ENCODE results near the gene SLMAP.

SLMAP gene

DNA sequence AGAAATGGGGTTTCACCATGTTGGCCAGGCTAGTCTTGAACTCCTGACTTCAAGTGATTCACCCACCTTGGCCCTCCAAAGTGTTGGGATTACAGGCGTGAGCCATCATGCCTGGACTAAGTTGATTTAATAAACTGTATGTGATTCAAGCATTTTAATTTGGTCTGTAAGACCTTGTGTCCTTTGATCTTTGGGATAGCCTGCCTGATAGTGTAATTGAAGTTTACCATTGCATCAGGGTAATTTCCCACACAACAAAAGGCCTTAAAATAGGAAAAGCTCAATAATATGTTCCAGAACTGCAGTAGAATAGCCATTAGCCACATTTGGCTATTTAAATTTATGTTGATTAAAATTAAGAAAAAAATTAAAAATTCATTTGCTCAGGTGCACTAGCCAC is 38.0 kb upstream of the SLMAP start:
- H3K4me3 ChIP-seq (replicated peaks; ENCODE audit: low read depth, low read length) = no peak overlapping the region
- DNase-seq (ENCODE audit: low read depth) = no peak
- TF ChIP-seq, protein P1, sequence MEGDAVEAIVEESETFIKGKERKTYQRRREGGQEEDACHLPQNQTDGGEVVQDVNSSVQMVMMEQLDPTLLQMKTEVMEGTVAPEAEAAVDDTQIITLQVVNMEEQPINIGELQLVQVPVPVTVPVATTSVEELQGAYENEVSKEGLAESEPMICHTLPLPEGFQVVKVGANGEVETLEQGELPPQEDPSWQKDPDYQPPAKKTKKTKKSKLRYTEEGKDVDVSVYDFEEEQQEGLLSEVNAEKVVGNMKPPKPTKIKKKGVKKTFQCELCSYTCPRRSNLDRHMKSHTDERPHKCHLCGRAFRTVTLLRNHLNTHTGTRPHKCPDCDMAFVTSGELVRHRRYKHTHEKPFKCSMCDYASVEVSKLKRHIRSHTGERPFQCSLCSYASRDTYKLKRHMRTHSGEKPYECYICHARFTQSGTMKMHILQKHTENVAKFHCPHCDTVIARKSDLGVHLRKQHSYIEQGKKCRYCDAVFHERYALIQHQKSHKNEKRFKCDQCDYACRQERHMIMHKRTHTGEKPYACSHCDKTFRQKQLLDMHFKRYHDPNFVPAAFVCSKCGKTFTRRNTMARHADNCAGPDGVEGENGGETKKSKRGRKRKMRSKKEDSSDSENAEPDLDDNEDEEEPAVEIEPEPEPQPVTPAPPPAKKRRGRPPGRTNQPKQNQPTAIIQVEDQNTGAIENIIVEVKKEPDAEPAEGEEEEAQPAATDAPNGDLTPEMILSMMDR (IDR thresholded peaks at IDR 0.05; ENCODE audit: low read length, missing control alignments) = no peak

DNA sequence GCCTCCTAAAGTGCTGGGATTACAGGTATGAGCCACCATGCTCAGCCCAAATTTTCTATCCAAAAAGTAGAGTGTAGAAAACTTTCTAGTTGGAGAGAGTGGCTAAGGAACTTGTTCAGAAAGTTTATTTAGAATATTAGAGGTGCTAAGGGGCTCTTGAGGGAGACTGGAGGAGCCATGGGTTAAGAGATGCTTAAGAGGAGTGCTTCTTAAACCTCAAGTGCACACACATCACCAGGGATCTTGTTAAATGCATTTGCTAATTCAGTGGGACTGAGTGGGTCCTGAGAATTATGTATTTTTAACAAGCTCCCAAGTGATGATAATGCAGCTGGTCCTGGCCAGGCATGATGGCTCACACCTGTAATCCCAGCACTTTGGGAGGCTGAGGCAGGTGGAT is 29.7 kb upstream of the SLMAP start:
- no peak for DNase-seq (ENCODE audit: low read depth)
- no peak overlapping the region for H3K4me3 ChIP-seq (replicated peaks; ENCODE audit: low read depth, low read length)
- TF ChIP-seq, protein P1 (IDR thresholded peaks at IDR 0.05; ENCODE audit: low read length, missing control alignments) = no peak

DNA sequence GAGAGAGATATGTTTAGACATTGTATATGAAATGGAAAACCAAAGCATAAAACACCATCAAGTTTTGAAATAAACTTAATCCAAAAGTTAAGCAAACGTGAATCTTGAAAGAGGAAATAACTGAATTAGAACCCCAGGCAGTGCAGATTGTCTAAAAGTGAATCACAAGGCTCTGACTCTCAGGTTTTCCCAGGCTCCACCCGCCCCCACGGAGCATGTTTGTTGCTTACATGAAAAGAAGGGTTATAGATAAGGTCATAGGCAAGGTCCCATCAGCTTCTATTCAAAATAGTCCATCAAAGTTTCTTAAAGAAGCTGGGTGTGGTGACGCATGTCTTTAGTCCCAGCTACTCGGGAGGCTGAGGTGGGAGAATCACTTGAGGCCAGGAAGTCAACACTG is 29.0 kb upstream of the SLMAP start:
- no peak overlapping the region for H3K4me3 ChIP-seq (replicated peaks; ENCODE audit: low read depth, low read length)
- DNase-seq (ENCODE audit: low read depth) = no peak
- TF ChIP-seq, protein P1 (IDR thresholded peaks at IDR 0.05; ENCODE audit: low read length, missing control alignments) = no peak

DNA sequence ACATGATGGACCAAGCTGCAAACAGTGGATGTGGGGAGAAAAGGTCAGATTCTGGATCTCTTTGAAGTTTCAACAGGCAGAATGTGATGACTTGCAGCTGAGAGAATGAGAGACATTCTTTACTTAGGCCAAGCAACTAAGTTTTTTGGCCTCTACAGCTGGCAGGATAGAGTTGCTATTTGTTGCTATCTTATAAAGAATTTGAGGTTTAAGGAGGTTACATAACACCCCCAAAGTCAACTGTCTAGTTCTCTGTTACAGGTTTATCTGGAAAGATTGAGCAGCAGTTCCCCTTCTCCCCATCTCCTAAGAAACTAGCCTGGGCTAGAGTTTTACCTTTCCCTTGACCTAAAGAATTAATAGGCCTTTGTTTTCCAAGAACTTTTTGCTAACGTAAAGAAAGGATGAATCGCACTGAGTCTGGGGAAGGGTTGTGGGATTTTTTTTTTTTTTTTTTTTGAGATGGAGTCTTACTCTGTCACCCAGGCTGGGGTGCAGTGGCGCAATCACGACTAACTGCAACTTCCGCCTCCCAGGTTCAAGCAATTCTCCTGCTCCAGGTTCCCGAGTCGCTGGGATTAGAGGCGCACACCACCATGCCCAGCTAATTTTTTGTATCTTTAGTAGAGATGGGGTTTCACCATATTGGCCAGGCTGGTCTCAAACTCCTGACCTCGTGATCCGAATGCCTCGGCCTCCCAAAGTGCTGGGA is 26.6 kb upstream of the SLMAP start:
- peak; percentile 7 for DNase-seq (ENCODE audit: low read depth)
- H3K4me3 ChIP-seq (replicated peaks; ENCODE audit: low read depth, low read length) = no peak overlapping the region
- TF ChIP-seq, protein P1 (IDR thresholded peaks at IDR 0.05; ENCODE audit: low read length, missing control alignments) = no peak

DNA sequence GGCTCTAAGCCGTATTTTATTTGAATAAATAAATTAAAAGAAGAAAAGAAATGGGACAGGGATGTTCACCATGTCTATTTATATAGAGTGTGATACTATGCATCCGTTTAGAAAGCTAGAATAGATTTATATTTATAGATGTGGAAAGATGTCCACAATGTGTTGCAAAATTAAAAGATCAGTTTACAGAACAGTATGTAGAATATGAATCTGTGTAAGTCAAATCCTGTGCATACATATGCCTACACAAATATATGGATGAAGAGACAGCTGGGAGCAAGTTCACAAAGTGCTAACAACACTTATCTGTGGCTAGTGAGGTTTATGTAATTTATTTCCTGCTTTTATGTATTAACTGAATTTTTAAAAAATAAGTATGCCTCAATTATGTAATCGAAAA is 25.4 kb upstream of the SLMAP start:
- DNase-seq (ENCODE audit: low read depth) = no peak
- no peak overlapping the region for H3K4me3 ChIP-seq (replicated peaks; ENCODE audit: low read depth, low read length)
- TF ChIP-seq, protein P1 (IDR thresholded peaks at IDR 0.05; ENCODE audit: low read length, missing control alignments) = no peak

DNA sequence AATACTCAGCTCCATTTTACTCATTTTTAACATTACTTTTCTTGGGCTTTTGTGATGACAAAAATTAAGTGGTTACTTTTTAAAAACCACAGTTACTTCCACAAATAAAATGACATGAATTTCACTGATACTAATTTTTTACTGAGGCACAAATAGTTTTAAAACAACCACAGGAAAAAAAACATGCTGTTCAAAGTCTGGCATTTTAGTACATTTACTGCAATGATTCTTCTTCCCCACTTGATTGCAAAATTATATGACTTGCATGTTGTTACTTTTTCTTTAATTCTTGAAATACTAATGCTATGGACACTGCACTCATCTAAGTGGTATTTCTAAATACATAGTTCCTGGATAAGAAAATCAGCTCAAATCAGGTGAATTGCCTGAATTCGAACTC is 24.8 kb upstream of the SLMAP start:
- TF ChIP-seq, protein P1 (IDR thresholded peaks at IDR 0.05; ENCODE audit: low read length, missing control alignments) = no peak
- DNase-seq (ENCODE audit: low read depth) = no peak
- no peak overlapping the region for H3K4me3 ChIP-seq (replicated peaks; ENCODE audit: low read depth, low read length)

DNA sequence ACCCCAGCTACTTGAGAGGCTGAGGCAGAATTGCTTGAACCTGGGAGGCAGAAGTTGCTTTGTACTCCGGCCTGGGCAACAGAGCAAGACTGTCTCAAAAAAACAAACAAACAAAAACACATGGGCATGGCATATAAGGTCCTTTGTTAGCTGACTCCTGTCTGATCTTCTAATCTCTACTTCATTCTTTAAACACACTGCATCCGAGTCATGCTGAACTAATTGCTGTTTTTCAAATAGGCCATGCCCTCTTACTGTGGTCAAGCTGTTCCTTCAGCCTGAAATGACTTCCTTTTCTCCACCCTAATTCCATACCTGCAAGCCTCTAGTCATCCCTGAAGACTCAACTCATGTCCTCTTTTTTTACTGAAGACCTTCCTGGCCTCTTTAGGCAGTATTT is 22.3 kb upstream of the SLMAP start:
- TF ChIP-seq, protein P1 (IDR thresholded peaks at IDR 0.05; ENCODE audit: low read length, missing control alignments) = no peak
- no peak overlapping the region for H3K4me3 ChIP-seq (replicated peaks; ENCODE audit: low read depth, low read length)
- no peak for DNase-seq (ENCODE audit: low read depth)

Measured in fibroblast of pulmonary artery (primary cell).